Stimulated activated CD8-positive, alpha-beta memory T cell treated with anti-CD3 and anti-CD28 coated beads, Interleukin-12 subunit alpha, Interleukin-12 subunit beta, amount 100 ng/mL, for 24 hours (primary cell): ENCODE results near the gene RBP4.

Experiments used
- DNase-seq: peaks from one replicate; pipeline ENCODE4 v3.0.0-alpha.2; 2020; ENCODE audit errors: extremely low read depth

RBP4 gene

GRCh38 chr10:93596539-93596938, 4.5 kb downstream of the RBP4 start:
- no peak for DNase-seq

GRCh38 chr10:93595378-93596161, 5.5 kb downstream of the RBP4 start:
- no peak for DNase-seq

GRCh38 chr10:93594518-93594917, 6.5 kb downstream of the RBP4 start:
- no peak for DNase-seq

GRCh38 chr10:93593749-93594148, 7.3 kb downstream of the RBP4 start:
- no peak for DNase-seq

GRCh38 chr10:93593254-93593653, 7.8 kb downstream of the RBP4 start:
- DNase-seq = no peak

GRCh38 chr10:93591065-93591808, 9.8 kb downstream of the RBP4 start:
- DNase-seq = no peak

- no peak for DNase-seq
These were observed 10.4 kb downstream of the RBP4 start for GRCh38 chr10:93590638-93591037.

- no peak for DNase-seq
These were observed 11.1 kb downstream of the RBP4 start for GRCh38 chr10:93589648-93590562.

GRCh38 chr10:93584445-93584844, 16.6 kb downstream of the RBP4 start:
- no peak for DNase-seq

- DNase-seq = no peak
These were observed 20.2 kb downstream of the RBP4 start for GRCh38 chr10:93580828-93581227.

GRCh38 chr10:93579985-93580711, 20.9 kb downstream of the RBP4 start:
- DNase-seq = no peak

- no peak for DNase-seq
These were observed 21.9 kb downstream of the RBP4 start for GRCh38 chr10:93579089-93579488.

- no peak for DNase-seq
These were observed 23.5 kb downstream of the RBP4 start for GRCh38 chr10:93577565-93577964.

GRCh38 chr10:93576888-93577287, 24.1 kb downstream of the RBP4 start:
- DNase-seq = no peak

- no peak for DNase-seq
These were observed 27.1 kb downstream of the RBP4 start for GRCh38 chr10:93573924-93574323.

- no peak for DNase-seq
These were observed 27.8 kb downstream of the RBP4 start for GRCh38 chr10:93573051-93573909.

GRCh38 chr10:93572606-93573005, 28.4 kb downstream of the RBP4 start:
- no peak for DNase-seq

- no peak for DNase-seq
These were observed 30.7 kb downstream of the RBP4 start for GRCh38 chr10:93570383-93570782.

GRCh38 chr10:93568105-93568390, 33.0 kb downstream of the RBP4 start:
- DNase-seq = no peak

GRCh38 chr10:93567277-93568104, 33.5 kb downstream of the RBP4 start:
- DNase-seq = no peak
